Neuronal stem cell (in vitro differentiated cells): ENCODE data around the gene POLR3B.

Source experiments
- DNase-seq: peaks from one replicate; pipeline ENCODE4 v3.0.0-alpha.2; 2013; ENCODE audit warnings: low spot score
- H2AFZ ChIP-seq: one replicate; pipeline ENCODE4 v1.6.1; 2013; ENCODE audit warnings: mild to moderate bottlenecking, low read length, inconsistent platforms
- H2AK5ac ChIP-seq: 2 replicates; pipeline ENCODE4 v1.6.1; 2013; ENCODE audit warnings: low read depth, mild to moderate bottlenecking, inconsistent platforms, low read length, moderate library complexity, mixed read lengths
- H2BK120ac ChIP-seq: 2 replicates; pipeline ENCODE4 v1.6.1; 2013; ENCODE audit warnings: low read depth, mild to moderate bottlenecking, inconsistent platforms, low read length, moderate library complexity, mixed read lengths
- H2BK12ac ChIP-seq: one replicate; pipeline ENCODE4 v1.6.1; 2013; ENCODE audit warnings: low read length, inconsistent platforms
- H2BK15ac ChIP-seq: 2 replicates; pipeline ENCODE4 v1.6.1; 2013; ENCODE audit warnings: mild to moderate bottlenecking, low read length, inconsistent platforms, mixed read lengths
- H2BK5ac ChIP-seq: one replicate; pipeline ENCODE4 v1.6.1; 2013; ENCODE audit warnings: inconsistent platforms, mild to moderate bottlenecking, low read length, moderate library complexity
- H3K14ac ChIP-seq: one replicate; pipeline ENCODE4 v1.6.1; 2013; ENCODE audit warnings: low read length, inconsistent platforms
- H3K18ac ChIP-seq: 2 replicates; pipeline ENCODE4 v1.6.1; 2013; ENCODE audit warnings: low read length, inconsistent platforms
- H3K23ac ChIP-seq: 2 replicates; pipeline ENCODE4 v1.6.1; 2013; ENCODE audit warnings: low read depth, mild to moderate bottlenecking, mixed read lengths, low read length, inconsistent platforms; ENCODE audit not compliant: poor library complexity
- H3K27ac ChIP-seq: replicated peaks from 3 replicates; pipeline ENCODE4 v1.5.1; 2013; ENCODE audit warnings: low read length, inconsistent platforms
- H3K27me3 ChIP-seq, 3 experiments: 2 replicates each; pipeline ENCODE4 v1.6.1; 2013; ENCODE audit warnings: low read length in 3 of 3, mild to moderate bottlenecking in 2 of 3, inconsistent platforms in 1 of 3, low read depth in 1 of 3, mixed read lengths in 1 of 3, moderate library complexity in 1 of 3; ENCODE audit not compliant: control insufficient read depth in 3 of 3, insufficient read depth in 3 of 3
- H3K36me3 ChIP-seq, 2 donors: replicated peaks in 1 of 2; 2 replicates each; pipeline ENCODE4 v1.6.1; 2013; ENCODE audit warnings: low read length in 2 of 2; ENCODE audit not compliant: control insufficient read depth in 2 of 2, insufficient read depth in 2 of 2
- H3K4ac ChIP-seq: 2 replicates; pipeline ENCODE4 v1.6.1; 2013; ENCODE audit warnings: inconsistent platforms, mild to moderate bottlenecking, low read length, moderate library complexity
- H3K4me1 ChIP-seq, 2 donors: 1 replicate in 1 of 2; 2 replicates in 1 of 2; pipeline ENCODE4 v1.6.1; 2013; ENCODE audit warnings: low read length in 2 of 2, low read depth in 1 of 2; ENCODE audit not compliant: control insufficient read depth in 2 of 2, insufficient read depth in 1 of 2
- H3K4me2 ChIP-seq: one replicate; pipeline ENCODE4 v1.6.1; 2013; ENCODE audit warnings: mild to moderate bottlenecking, low read length, inconsistent platforms; ENCODE audit not compliant: insufficient read depth, poor library complexity, severe bottlenecking
- H3K4me3 ChIP-seq, 2 donors: 2 replicates each; pipeline ENCODE4 v1.5.1; 2013; ENCODE audit warnings: low read length in 2 of 2, mild to moderate bottlenecking in 2 of 2, inconsistent platforms in 1 of 2, moderate library complexity in 1 of 2
- H3K79me1 ChIP-seq: one replicate; pipeline ENCODE4 v1.6.1; 2013; ENCODE audit warnings: low read depth, mild to moderate bottlenecking, inconsistent platforms, low read length, moderate library complexity
- H3K9ac ChIP-seq: one replicate; pipeline ENCODE4 v1.6.1; 2013; ENCODE audit warnings: mild to moderate bottlenecking, low read depth, low read length, inconsistent platforms; ENCODE audit not compliant: poor library complexity
- H3K9me3 ChIP-seq, 2 donors: replicated peaks in 1 of 2; 2 replicates each; pipeline versions ENCODE3 to v1.6.1; 2013; ENCODE audit warnings: low read length in 2 of 2, mild to moderate bottlenecking in 2 of 2, inconsistent platforms in 1 of 2, low read depth in 1 of 2, mixed read lengths in 1 of 2, moderate library complexity in 1 of 2; ENCODE audit not compliant: control insufficient read depth in 2 of 2, insufficient read depth in 1 of 2
- H4K8ac ChIP-seq: one replicate; pipeline ENCODE4 v1.6.1; 2013; ENCODE audit warnings: low read depth, mild to moderate bottlenecking, inconsistent platforms, low read length, moderate library complexity
- H4K91ac ChIP-seq: one replicate; pipeline ENCODE4 v1.6.1; 2013; ENCODE audit warnings: low read length, low read depth, mild to moderate bottlenecking, inconsistent platforms; ENCODE audit not compliant: poor library complexity
- WGBS, 2 donors: extraction: QIAGEN DNeasy Blood & Tissue Kit; methylation state at CpG; one replicate each; pipeline ENCODE4 v1.1.7; 2013; ENCODE audit warnings: missing lambda C conversion rate in 2 of 2, mixed read lengths in 1 of 2; ENCODE audit not compliant: insufficient read length in 2 of 2, insufficient replicate concordance in 1 of 2; ENCODE audit errors: extremely low coverage in 2 of 2; 5-methylcytosine and 5-hydroxymethylcytosine counted together

POLR3B gene

GRCh38 chr12:106434526-106434925 is 77.0 kb downstream of the POLR3B start:
- H3K27ac ChIP-seq, result no peak overlapping the region
- no peak overlapping the region for H2BK12ac ChIP-seq
- no peak overlapping the region for H3K23ac ChIP-seq
- H3K79me1 ChIP-seq, result no peaks in the 10 kb centered on the region
- H2BK15ac ChIP-seq, result no peak overlapping the region
- H2BK120ac ChIP-seq, result no peak overlapping the region
- no peaks in the 10 kb centered on the region for H3K27me3 ChIP-seq
- H2AK5ac ChIP-seq, result no peak overlapping the region
- H4K8ac ChIP-seq, result no peak overlapping the region
- no peak overlapping the region for H4K91ac ChIP-seq
- H3K4me3 ChIP-seq, result no peak overlapping the region
- H3K36me3 ChIP-seq, result peaks cover 0 to 77% of the 10 kb centered on the region in 2 donors
- no peaks in the 10 kb centered on the region for H3K9me3 ChIP-seq
- H3K14ac ChIP-seq, result no peak overlapping the region
- no peak overlapping the region for H2BK5ac ChIP-seq
- no peak overlapping the region for H2AFZ ChIP-seq
- no CpG with 5 or more reads among the region's 4 CpGs for WGBS, 2 donors
- H3K4ac ChIP-seq, result no peak overlapping the region
- no peak overlapping the region for H3K4me2 ChIP-seq
- no peak for DNase-seq
- no peak overlapping the region for H3K18ac ChIP-seq
- H3K4me1 ChIP-seq, result no peaks in the 10 kb centered on the region
- no peak overlapping the region for H3K9ac ChIP-seq

GRCh38 chr12:106436164-106436563 is 78.6 kb downstream of the POLR3B start:
- no CpG with 5 or more reads among the region's 6 CpGs for WGBS, 2 donors
- no peak overlapping the region for H2BK5ac ChIP-seq
- H3K4me2 ChIP-seq, result no peak overlapping the region
- H2BK15ac ChIP-seq, result no peak overlapping the region
- H2AFZ ChIP-seq, result no peak overlapping the region
- H3K79me1 ChIP-seq, result no peaks in the 10 kb centered on the region
- H2BK12ac ChIP-seq, result no peak overlapping the region
- no peak overlapping the region for H3K14ac ChIP-seq
- no peak overlapping the region for H3K4me3 ChIP-seq
- no peak overlapping the region for H3K27ac ChIP-seq
- no peak overlapping the region for H3K23ac ChIP-seq
- no peak for DNase-seq
- no peak overlapping the region for H2BK120ac ChIP-seq
- peaks cover 0 to 9% of the 10 kb centered on the region in 2 donors for H3K9me3 ChIP-seq
- no peaks in the 10 kb centered on the region for H3K27me3 ChIP-seq
- peaks cover 0 to 78% of the 10 kb centered on the region in 2 donors for H3K36me3 ChIP-seq
- no peak overlapping the region for H4K8ac ChIP-seq
- no peak overlapping the region for H3K4ac ChIP-seq
- H3K9ac ChIP-seq, result no peak overlapping the region
- H2AK5ac ChIP-seq, result no peak overlapping the region
- no peaks in the 10 kb centered on the region for H3K4me1 ChIP-seq
- no peak overlapping the region for H3K18ac ChIP-seq
- H4K91ac ChIP-seq, result no peak overlapping the region

DNA sequence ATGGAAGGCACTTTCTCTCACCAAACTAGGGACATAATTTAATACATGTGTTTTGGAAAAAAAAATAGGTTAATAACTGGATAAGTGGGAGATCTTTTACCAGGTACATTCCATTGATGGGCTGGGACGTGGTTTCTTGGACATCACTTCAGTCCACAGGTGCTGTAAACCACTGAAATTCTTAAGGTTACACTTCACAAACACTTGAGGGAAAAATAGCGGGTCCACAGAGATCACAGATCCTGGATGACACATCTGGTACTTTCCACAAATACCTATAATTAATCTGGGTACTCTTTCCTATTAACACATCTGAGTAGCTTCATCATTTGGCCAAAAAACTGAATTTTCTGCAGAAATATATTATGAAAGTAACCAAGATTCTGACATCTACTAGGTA is 85.0 kb downstream of the POLR3B start:
- Histone ChIP-seq H3K27me3 (no peaks in the 10 kb centered on the region), H2BK12ac (no peak overlapping the region), H2AK5ac (no peak overlapping the region), H3K27ac (no peak overlapping the region), H3K4me3 (no peak overlapping the region), H3K4ac (no peak overlapping the region), H2AFZ (no peak overlapping the region), H4K8ac (no peak overlapping the region), H3K9me3 (peaks cover 0 to 9% of the 10 kb centered on the region in 2 donors), H3K14ac (no peak overlapping the region), H3K23ac (no peak overlapping the region), H3K9ac (no peak overlapping the region), H4K91ac (no peak overlapping the region), H3K18ac (no peak overlapping the region), H3K4me2 (no peak overlapping the region), H3K36me3 (peaks cover 0 to 41% of the 10 kb centered on the region in 2 donors), H2BK5ac (no peak overlapping the region), H2BK15ac (no peak overlapping the region), H3K4me1 (peaks cover 8 to 20% of the 10 kb centered on the region in 2 donors), H3K79me1 (no peaks in the 10 kb centered on the region), H2BK120ac (no peak overlapping the region)
- WGBS, 2 donors, result no CpG with 5 or more reads among the region's 2 CpGs
- no peak for DNase-seq

GRCh38 chr12:106445053-106445452 is 87.5 kb downstream of the POLR3B start:
- Histone ChIP-seq H3K4me3 (no peak overlapping the region), H2BK12ac (no peak overlapping the region), H2BK15ac (no peak overlapping the region), H3K27me3 (no peaks in the 10 kb centered on the region), H3K14ac (no peak overlapping the region), H2BK120ac (no peak overlapping the region), H3K79me1 (no peaks in the 10 kb centered on the region), H3K9me3 (peaks cover 0 to 9% of the 10 kb centered on the region in 2 donors), H3K23ac (no peak overlapping the region), H3K36me3 (peaks cover 0 to 18% of the 10 kb centered on the region in 2 donors), H3K9ac (no peak overlapping the region), H4K91ac (no peak overlapping the region), H2BK5ac (no peak overlapping the region), H4K8ac (no peak overlapping the region), H3K4me2 (no peak overlapping the region), H3K4ac (no peak overlapping the region), H2AFZ (no peak overlapping the region), H2AK5ac (no peak overlapping the region), H3K4me1 (peaks cover 8 to 23% of the 10 kb centered on the region in 2 donors), H3K27ac (no peak overlapping the region), H3K18ac (no peak overlapping the region)
- no CpG with 5 or more reads among the region's 1 CpG for WGBS, 2 donors
- DNase-seq, result no peak
